ENCODE results near the gene FRMD4A. TPM values are rescaled to one million over a fixed set of nuclear protein-coding genes. Genes with fewer than 3 reads are reported as not detected.

The FRMD4A gene
- total RNA-seq, 1 experiment from 2014 or later, result 7.0 TPM

- no peaks in the 10 kb centered on the region for H3K4me1 Mint-ChIP-seq (ENCODE audit: low read depth, unreplicated experiment)
- intact Hi-C loops (cut with micrococcal nuclease; ENCODE audit: unreplicated experiment), result no loop called here
- no peak for TF ChIP-seq CTCF (IDR thresholded peaks at IDR 0.05; ENCODE audit: unreplicated experiment)
- CTCF ChIA-PET, result no interaction called here
- H3K9me3 Mint-ChIP-seq (ENCODE audit: low read depth, unreplicated experiment), result peaks cover 4% of the 10 kb centered on the region
- no peak for DNase-seq
- no peaks in the 10 kb centered on the region for H3K36me3 Mint-ChIP-seq (ENCODE audit: insufficient read depth, unreplicated experiment)
- peaks cover 51% of the 10 kb centered on the region for H3K27me3 Mint-ChIP-seq (ENCODE audit: unreplicated experiment)
- H3K4me3 Mint-ChIP-seq (ENCODE audit: low read depth, unreplicated experiment), result no peak overlapping the region
- H3K27ac Mint-ChIP-seq (ENCODE audit: unreplicated experiment), result no peak overlapping the region
- BruUV-seq (replicated peaks), result no TSS peak
Observed at GRCh38 chr10:14114791-14115190, 215.9 kb downstream of the FRMD4A start.

DNA sequence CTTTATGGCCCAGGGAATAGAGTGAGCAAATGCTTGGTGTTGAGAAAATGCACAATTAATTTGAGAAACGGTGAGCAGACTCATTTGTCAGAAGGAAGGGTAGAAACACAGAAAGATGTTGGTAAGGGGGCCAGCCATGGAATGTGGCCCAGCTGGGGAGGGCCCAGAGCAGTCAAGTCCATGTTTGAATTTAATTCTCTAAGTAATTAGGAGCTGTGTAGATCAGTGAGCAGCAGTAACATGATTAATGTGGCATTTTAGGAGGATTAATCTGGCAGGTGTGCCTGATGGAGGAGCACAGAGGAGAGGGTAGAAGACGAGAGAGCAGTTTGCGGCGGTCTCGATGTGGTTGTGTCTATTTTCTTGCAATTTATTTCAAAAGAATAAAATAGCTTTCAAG, 218.7 kb downstream of the FRMD4A start:
- intact Hi-C loops (cut with micrococcal nuclease; ENCODE audit: unreplicated experiment), result no loop called here
- H3K4me3 Mint-ChIP-seq (ENCODE audit: low read depth, unreplicated experiment), result no peak overlapping the region
- H3K36me3 Mint-ChIP-seq (ENCODE audit: insufficient read depth, unreplicated experiment), result no peaks in the 10 kb centered on the region
- H3K27ac Mint-ChIP-seq (ENCODE audit: unreplicated experiment), result no peak overlapping the region
- no peaks in the 10 kb centered on the region for H3K4me1 Mint-ChIP-seq (ENCODE audit: low read depth, unreplicated experiment)
- no peak for DNase-seq
- CTCF ChIA-PET, result interaction anchor here (0.9 kb wide), 1 partner anchor 11 kb away, joined by 4 read pairs; no protein-coding TSS in a partner anchor
- no peaks in the 10 kb centered on the region for H3K9me3 Mint-ChIP-seq (ENCODE audit: low read depth, unreplicated experiment)
- no TSS peak for BruUV-seq (replicated peaks)
- H3K27me3 Mint-ChIP-seq (ENCODE audit: unreplicated experiment), result peaks cover 75% of the 10 kb centered on the region
- TF ChIP-seq CTCF (IDR thresholded peaks at IDR 0.05; ENCODE audit: unreplicated experiment), result no peak

- CTCF ChIA-PET, result no interaction called here
- DNase-seq, result no peak
- intact Hi-C loops (cut with micrococcal nuclease; ENCODE audit: unreplicated experiment), result no loop called here
- no peak for TF ChIP-seq CTCF (IDR thresholded peaks at IDR 0.05; ENCODE audit: unreplicated experiment)
- Mint-ChIP-seq H3K27ac (ENCODE audit: unreplicated experiment) (no peak overlapping the region), H3K27me3 (ENCODE audit: unreplicated experiment) (peaks cover 75% of the 10 kb centered on the region), H3K4me1 (ENCODE audit: low read depth, unreplicated experiment) (no peaks in the 10 kb centered on the region), H3K36me3 (ENCODE audit: insufficient read depth, unreplicated experiment) (no peaks in the 10 kb centered on the region), H3K4me3 (ENCODE audit: low read depth, unreplicated experiment) (no peak overlapping the region), H3K9me3 (ENCODE audit: low read depth, unreplicated experiment) (no peaks in the 10 kb centered on the region)
- BruUV-seq (replicated peaks), result no TSS peak
Observed at GRCh38 chr10:14111208-14111607, 219.5 kb downstream of the FRMD4A start.

DNA sequence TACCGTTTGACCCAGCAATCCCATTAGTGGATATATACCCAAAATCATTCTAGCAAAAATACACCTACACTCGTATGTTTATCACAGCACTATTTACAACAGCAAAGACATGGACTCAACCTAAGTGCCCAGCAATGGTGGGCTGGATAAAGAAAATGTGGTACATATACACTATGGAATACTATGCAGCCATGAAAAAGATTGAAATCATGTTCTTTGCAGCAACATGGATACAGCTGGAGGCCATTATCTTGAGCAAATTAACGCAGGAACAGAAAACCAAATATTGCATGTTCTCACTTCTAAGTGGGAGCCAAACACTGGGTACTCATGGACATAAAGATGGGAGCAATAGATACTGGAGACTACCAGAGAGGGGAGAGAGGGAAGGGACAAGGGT, 223.9 kb downstream of the FRMD4A start:
- Mint-ChIP-seq H3K27me3 (ENCODE audit: unreplicated experiment) (peaks cover 61% of the 10 kb centered on the region), H3K4me1 (ENCODE audit: low read depth, unreplicated experiment) (no peaks in the 10 kb centered on the region), H3K27ac (ENCODE audit: unreplicated experiment) (no peak overlapping the region), H3K4me3 (ENCODE audit: low read depth, unreplicated experiment) (no peak overlapping the region), H3K36me3 (ENCODE audit: insufficient read depth, unreplicated experiment) (no peaks in the 10 kb centered on the region), H3K9me3 (ENCODE audit: low read depth, unreplicated experiment) (peaks cover 3% of the 10 kb centered on the region)
- DNase-seq, result no peak
- intact Hi-C loops (cut with micrococcal nuclease; ENCODE audit: unreplicated experiment), result no loop called here
- CTCF ChIA-PET, result no interaction called here
- no peak for TF ChIP-seq CTCF (IDR thresholded peaks at IDR 0.05; ENCODE audit: unreplicated experiment)
- BruUV-seq (replicated peaks), result no TSS peak
